Measurements from ENCODE around the gene PIGX. TPM values are rescaled to one million over a fixed set of nuclear protein-coding genes. Genes with fewer than 3 reads are reported as not detected.

The PIGX gene
- total RNA-seq, 6 experiments from 2014 or later, result 6.4 to 17.0 (median 7.2) TPM

DNA sequence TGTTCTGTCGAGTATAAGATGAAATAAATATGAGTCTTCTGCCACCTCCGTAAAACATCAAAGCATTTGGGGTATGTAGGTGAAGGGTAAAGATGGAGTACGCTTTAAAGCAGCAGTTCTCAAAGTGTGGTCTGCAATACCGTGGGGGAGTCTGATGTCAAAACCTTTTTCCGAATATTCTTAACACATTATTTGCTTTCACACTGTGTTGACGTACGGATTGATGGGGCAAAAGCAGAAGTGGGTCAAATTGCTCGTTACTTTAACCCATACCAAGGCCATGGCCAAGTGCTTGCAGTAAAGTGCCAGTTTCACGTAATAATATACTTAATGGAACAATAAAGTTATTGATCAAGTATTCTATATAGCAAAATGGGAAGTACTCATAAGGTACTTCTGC lies 63.8 kb downstream of the PIGX start:
- Histone ChIP-seq H3K4me3 (no peak overlapping the region), H3K27ac (no peak overlapping the region), H3K27me3 (no peaks in the 10 kb centered on the region), H3K4me1 (peaks cover 0 to 16% (median 4%) of the 10 kb centered on the region in 4 donors), H3K36me3 (no peaks in the 10 kb centered on the region), H3K9me3 (no peaks in the 10 kb centered on the region)
- intact Hi-C loops (cut with DNase I), result no loop called here
- WGBS (ENCODE audit: insufficient coverage, low coverage, low lambda C conversion rate, missing lambda C conversion rate), result 58% methylated on average over 9 of the region's 9 CpGs
- DNase-seq, result no peak
- TF ChIP-seq, protein P1, sequence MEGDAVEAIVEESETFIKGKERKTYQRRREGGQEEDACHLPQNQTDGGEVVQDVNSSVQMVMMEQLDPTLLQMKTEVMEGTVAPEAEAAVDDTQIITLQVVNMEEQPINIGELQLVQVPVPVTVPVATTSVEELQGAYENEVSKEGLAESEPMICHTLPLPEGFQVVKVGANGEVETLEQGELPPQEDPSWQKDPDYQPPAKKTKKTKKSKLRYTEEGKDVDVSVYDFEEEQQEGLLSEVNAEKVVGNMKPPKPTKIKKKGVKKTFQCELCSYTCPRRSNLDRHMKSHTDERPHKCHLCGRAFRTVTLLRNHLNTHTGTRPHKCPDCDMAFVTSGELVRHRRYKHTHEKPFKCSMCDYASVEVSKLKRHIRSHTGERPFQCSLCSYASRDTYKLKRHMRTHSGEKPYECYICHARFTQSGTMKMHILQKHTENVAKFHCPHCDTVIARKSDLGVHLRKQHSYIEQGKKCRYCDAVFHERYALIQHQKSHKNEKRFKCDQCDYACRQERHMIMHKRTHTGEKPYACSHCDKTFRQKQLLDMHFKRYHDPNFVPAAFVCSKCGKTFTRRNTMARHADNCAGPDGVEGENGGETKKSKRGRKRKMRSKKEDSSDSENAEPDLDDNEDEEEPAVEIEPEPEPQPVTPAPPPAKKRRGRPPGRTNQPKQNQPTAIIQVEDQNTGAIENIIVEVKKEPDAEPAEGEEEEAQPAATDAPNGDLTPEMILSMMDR (IDR thresholded peaks at IDR 0.05), result no peak
- TF ChIP-seq POLR2A (IDR thresholded peaks at IDR 0.05), result no peak
- ATAC-seq, result no peak

DNA sequence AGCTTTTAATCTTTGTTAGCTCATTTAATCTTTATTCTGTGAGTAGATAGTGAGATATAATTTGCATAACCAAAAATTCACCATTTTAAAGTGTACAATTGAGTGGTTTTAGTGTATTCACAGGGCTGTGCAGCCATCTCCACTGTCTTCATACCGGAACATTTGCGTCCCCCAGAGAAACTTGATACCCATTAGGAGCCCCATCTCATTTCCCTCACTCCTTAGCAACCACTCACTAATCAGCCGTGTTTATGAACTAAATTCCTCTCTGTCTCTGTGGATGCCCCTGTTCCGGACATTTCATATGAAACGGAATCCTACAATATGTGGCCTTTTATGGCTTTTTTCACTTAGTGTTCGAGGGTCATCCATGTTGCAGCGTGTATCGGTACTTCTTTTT lies 65.7 kb downstream of the PIGX start:
- ATAC-seq (no peak), DNase-seq (no peak)
- Histone ChIP-seq H3K9me3 (no peaks in the 10 kb centered on the region), H3K27me3 (no peaks in the 10 kb centered on the region), H3K27ac (no peak overlapping the region), H3K36me3 (peaks cover 0 to 3% (median 2%) of the 10 kb centered on the region in 4 donors), H3K4me1 (peaks cover 0 to 16% (median 4%) of the 10 kb centered on the region in 4 donors), H3K4me3 (no peak overlapping the region)
- no peak for TF ChIP-seq POLR2A (IDR thresholded peaks at IDR 0.05)
- TF ChIP-seq, protein P1 (IDR thresholded peaks at IDR 0.05), result no peak
- 89% methylated on average over 8 of the region's 8 CpGs for WGBS (ENCODE audit: insufficient coverage, low coverage, low lambda C conversion rate, missing lambda C conversion rate)
- intact Hi-C loops (cut with DNase I), result no loop called here

DNA sequence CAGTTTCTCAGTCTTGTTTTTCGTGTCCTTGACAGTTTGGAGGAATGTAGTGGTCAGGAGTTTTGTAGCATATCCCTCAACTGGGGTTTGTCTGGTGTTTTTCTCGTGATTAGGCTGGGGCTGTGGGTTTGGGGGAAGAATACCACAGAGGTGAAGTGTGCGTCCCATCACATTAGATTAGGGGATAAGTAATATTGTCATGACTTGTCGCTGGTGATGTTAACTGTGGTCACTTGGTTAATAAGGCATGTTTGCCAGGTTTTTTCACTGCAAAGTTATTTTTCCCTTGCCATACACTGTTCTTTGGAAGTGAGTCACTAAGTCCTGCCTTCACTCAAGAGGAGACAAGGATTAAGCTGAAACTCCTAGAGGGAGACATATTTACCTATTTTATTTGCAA lies 66.6 kb downstream of the PIGX start:
- no peak for DNase-seq
- intact Hi-C loops (cut with DNase I), result no loop called here
- no peak for ATAC-seq
- Histone ChIP-seq H3K9me3 (no peaks in the 10 kb centered on the region), H3K27me3 (no peaks in the 10 kb centered on the region), H3K4me3 (no peak overlapping the region), H3K27ac (no peak overlapping the region), H3K4me1 (peaks cover 0 to 11% (median 4%) of the 10 kb centered on the region in 4 donors), H3K36me3 (peaks cover 0 to 12% (median 8%) of the 10 kb centered on the region in 4 donors)
- 80% methylated on average over 3 of the region's 4 CpGs for WGBS (ENCODE audit: insufficient coverage, low coverage, low lambda C conversion rate, missing lambda C conversion rate)
- TF ChIP-seq POLR2A (IDR thresholded peaks at IDR 0.05), result no peak
- TF ChIP-seq, protein P1 (IDR thresholded peaks at IDR 0.05), result no peak

DNA sequence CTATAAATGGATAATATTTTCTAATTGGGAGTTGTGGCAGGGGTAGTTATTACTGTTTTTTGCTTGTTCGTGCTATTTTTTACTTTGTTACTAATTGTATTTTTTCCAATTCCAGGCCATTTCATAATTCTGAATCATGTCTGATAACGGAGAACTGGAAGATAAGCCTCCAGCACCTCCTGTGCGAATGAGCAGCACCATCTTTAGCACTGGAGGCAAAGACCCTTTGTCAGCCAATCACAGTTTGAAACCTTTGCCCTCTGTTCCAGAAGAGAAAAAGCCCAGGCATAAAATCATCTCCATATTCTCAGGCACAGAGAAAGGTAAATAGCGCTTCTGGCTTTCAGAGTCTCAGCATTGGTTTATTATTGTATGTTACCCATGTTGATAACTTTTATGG lies 70.3 kb downstream of the PIGX start:
- Histone ChIP-seq H3K4me1 (peaks cover 0 to 5% (median 2%) of the 10 kb centered on the region in 4 donors), H3K27ac (no peak overlapping the region), H3K9me3 (no peaks in the 10 kb centered on the region), H3K27me3 (no peaks in the 10 kb centered on the region), H3K4me3 (no peak overlapping the region), H3K36me3 (peaks cover 0 to 14% (median 8%) of the 10 kb centered on the region in 4 donors)
- WGBS (ENCODE audit: insufficient coverage, low coverage, low lambda C conversion rate, missing lambda C conversion rate), result 88% methylated on average over 4 of the region's 4 CpGs
- ATAC-seq (no peak), DNase-seq (no peak)
- no peak for TF ChIP-seq POLR2A (IDR thresholded peaks at IDR 0.05)
- TF ChIP-seq, protein P1 (IDR thresholded peaks at IDR 0.05), result no peak
- intact Hi-C loops (cut with DNase I), result no loop called here

Small RNAs within 50 kb of the gene (small RNA-seq; reads per million reads assigned to genes)
- gene RNU4-89P (0 reads per million in 2 experiments), gene RNU6-42P (0 reads per million in 2 experiments), gene RNU6-646P (0 reads per million in 2 experiments)

Other genes with a start within 250 kb of the PIGX start
- 10 to 100 TPM in 3 of 6 experiments, 1 to 10 TPM in 3; 7.5 to 14.2 (median 11.4) TPM for gene RNF168, start 208.6 kb upstream of the PIGX start, total RNA-seq
- gene SMCO1, start 197.0 kb upstream of the PIGX start, total RNA-seq, result not detected
- gene WDR53, start 143.8 kb upstream of the PIGX start, total RNA-seq, result 1 to 10 TPM; 1.5 to 5.8 (median 4.3) TPM
- gene FBXO45, start 143.7 kb upstream of the PIGX start, total RNA-seq, result 1 to 10 TPM; 3.8 to 5.5 (median 4.4) TPM
- 1 to 10 TPM; 1.2 to 4.0 (median 2.1) TPM for gene NRROS, start 72.7 kb upstream of the PIGX start, total RNA-seq
- under 1 TPM; 0.37 to 0.99 (median 0.51) TPM for gene CEP19, start 127 bp upstream of the PIGX start, total RNA-seq
- 10 to 100 TPM; 35.7 to 59.6 (median 42.0) TPM for gene PAK2, start 27.5 kb downstream of the PIGX start, total RNA-seq
- 10 to 100 TPM; 13.0 to 21.9 (median 15.3) TPM for gene SENP5, start 155.5 kb downstream of the PIGX start, total RNA-seq
- gene NCBP2, start 230.2 kb downstream of the PIGX start, total RNA-seq, result 10 to 100 TPM; 12.9 to 24.6 (median 19.1) TPM

Data from right lobe of liver (tissue), 6 donors.